ENCODE results near the gene PPRC1.

- TF ChIP-seq POLR2A (IDR thresholded peaks at IDR 0.05) (no peak), CTCF (IDR thresholded peaks at IDR 0.05) (no peak)
These were observed 8.2 kb downstream of the PPRC1 start for GRCh38 chr10:102140913-102141540.

All from adrenal gland (tissue), 5 donors.